Adrenal gland (tissue), 12 donors: Measurements from ENCODE around the gene GPR68. TPM values are rescaled to one million over a fixed set of nuclear protein-coding genes. Genes with fewer than 3 reads are reported as not detected.

ENCODE experiments used
- DNase-seq, 7 donors: peaks; one replicate each; pipeline ENCODE4 v3.0.0-alpha.2; 2019 to 2020
- H3K27ac ChIP-seq, 5 donors: fragments of 200-600 bp; sonication (generic) in 4 of 5; 1 replicate in 3 of 5; 2 replicates in 2 of 5; pipeline versions ENCODE4 v1.5.1 to v1.8.0; 2016 to 2020; ENCODE audit warnings: mild to moderate bottlenecking in 1 of 5
- H3K27me3 ChIP-seq: fragments of 200-600 bp; 2 replicates; pipeline ENCODE4 v1.8.0; 2021
- H3K36me3 ChIP-seq, 2 donors: fragments of 200-600 bp; replicated peaks in 1 of 2; 1 replicate in 1 of 2; 2 replicates in 1 of 2; pipeline versions ENCODE4 v1.5.1 to v1.8.0; 2018 to 2022
- H3K4me1 ChIP-seq, 2 donors: fragments of 200-600 bp; replicated peaks in 1 of 2; 1 replicate in 1 of 2; 2 replicates in 1 of 2; pipeline versions ENCODE4 v1.5.1 to v1.8.0; 2018 to 2021
- H3K4me3 ChIP-seq, 4 donors: fragments of 200-600 bp; sonication (generic) in 3 of 4; one replicate each; pipeline ENCODE4 v1.5.1; 2016 to 2018
- H3K9me3 ChIP-seq, 3 donors: fragments of 200-600 bp; sonication (generic) in 1 of 3; replicated peaks in 1 of 3; 1 replicate in 2 of 3; 2 replicates in 1 of 3; pipeline versions ENCODE4 v1.5.1 to v1.8.0; 2016 to 2021
- CTCF ChIP-seq, 6 experiments: fragments of 450-650 bp in 4 of 6; fragments of 200-600 bp in 2 of 6; sonication (generic) in 1 of 6; IDR thresholded peaks; 1 replicate in 5 of 6; 2 replicates in 1 of 6; pipeline versions ENCODE4 v1.5.1 to v1.8.0; 2016 to 2021; ENCODE audit warnings: antibody characterized with exemption in 6 of 6, mild to moderate bottlenecking in 2 of 6, moderate library complexity in 1 of 6
- POLR2A ChIP-seq, 2 donors: fragments of 450-650 bp; IDR thresholded peaks; one replicate each; pipeline ENCODE4 v1.6.1; 2017; ENCODE audit warnings: antibody characterized with exemption in 2 of 2, mild to moderate bottlenecking in 2 of 2, moderate library complexity in 1 of 2
- WGBS, 4 donors: extraction: QIAGEN DNeasy Blood & Tissue Kit in 2 of 4; methylation state at CpG; one replicate each; pipeline versions ENCODE4 v1.1.5 to v1.1.7; 2013 to 2017; 5-methylcytosine and 5-hydroxymethylcytosine counted together
- intact Hi-C, 2 donors: fragments of 100-400 bp; cut with DNase I; formaldehyde crosslinking; loops; one replicate each; pipeline versions ENCODE4 v1.14.1 to v1.15.0; 2022 to 2023
- polyA plus RNA-seq, 3 donors: library from polyadenylated mRNA; stranded (reverse); fragments of 200-250 nt in 2 of 3; fragments of 350-450 nt in 1 of 3; fragmentation: Illumina TruSeq in 1 of 3; extraction: RNeasy Lipid Tissue Mini Kit (QIAGEN cat#74804) in 1 of 3; gene quantifications; one replicate each; pipeline ENCODE4 v1.2.3, GENCODE V29; 2013 to 2014
- total RNA-seq, 9 donors: library from RNA; depleted of rRNA in 4 of 9; stranded (reverse); fragments of >200 nt in 4 of 9; fragments of 120-200 nt in 1 of 9; fragmentation: NEBNext Ultra II Directional in 1 of 9; extraction: Animal tissue kit (Norgen Biotek cat#: 25700) in 1 of 9; gene quantifications; one replicate each; pipeline versions ENCODE4 v1.1.0 to v1.2.4, GENCODE V29; 2013 to 2023
- donor health status: healthy with polysubstance abuse.
- donor health status: Bipolar disorder and iron deficiency.
- donor health status: DM: yes; HTN: yes; CAD: no.
- donor health status: DM: no; HTN: no; CAD: no.
- donor health status: DM: no; HTN: no; CAD: no.
- donor health status: DM: yes; HTN: yes; CAD: no.

Gene GPR68
- total and polyA plus RNA-seq, 12 donors = 0.28 to 4.5 (median 1.0) TPM; not detected in 1

- no peaks in the 10 kb centered on the region for H3K9me3 ChIP-seq
- no peaks in the 10 kb centered on the region for H3K27me3 ChIP-seq
- WGBS, 4 donors = 0 to 29% (median 3%) methylated on average over 4 to 95 of the region's 95 CpGs
- H3K4me3 ChIP-seq = peak overlapping the region in 2 of 4 donors; percentile 43 to 79
- peak in 1 of 2 donors; percentile 40 for TF ChIP-seq POLR2A (IDR thresholded peaks at IDR 0.05)
- no peak for TF ChIP-seq CTCF (IDR thresholded peaks at IDR 0.05)
- H3K4me1 ChIP-seq = peaks cover 6 to 24% of the 10 kb centered on the region in 2 donors
- peak overlapping the region in 1 of 5 donors; percentile 68 for H3K27ac ChIP-seq
- peak in 3 of 7 donors; percentile 26 to 55 (median 27) for DNase-seq
- no peaks in the 10 kb centered on the region for H3K36me3 ChIP-seq
- intact Hi-C loops = no loop called here
These were observed 8.6 kb upstream of the GPR68 start for GRCh38 chr14:91252871-91253794.

- no peak for TF ChIP-seq POLR2A (IDR thresholded peaks at IDR 0.05)
- TF ChIP-seq CTCF (IDR thresholded peaks at IDR 0.05) = no peak
- H3K36me3 ChIP-seq = no peaks in the 10 kb centered on the region
- no peaks in the 10 kb centered on the region for H3K27me3 ChIP-seq
- H3K4me1 ChIP-seq = peaks cover 6 to 17% of the 10 kb centered on the region in 2 donors
- no peak overlapping the region for H3K4me3 ChIP-seq
- intact Hi-C loops = no loop called here
- H3K9me3 ChIP-seq = no peaks in the 10 kb centered on the region
- DNase-seq = no peak
- H3K27ac ChIP-seq = no peak overlapping the region
- WGBS, 4 donors = 57 to 78% (median 74%) methylated on average over 2 to 5 of the region's 5 CpGs
These were observed 6.4 kb upstream of the GPR68 start for GRCh38 chr14:91250912-91251311.

- no peak overlapping the region for H3K4me3 ChIP-seq
- peak in 2 of 7 donors; percentile 35 to 85 for DNase-seq
- no peaks in the 10 kb centered on the region for H3K9me3 ChIP-seq
- WGBS, 4 donors = 62 to 75% (median 70%) methylated on average over 10 of the region's 10 CpGs
- peaks cover 6 to 17% of the 10 kb centered on the region in 2 donors for H3K4me1 ChIP-seq
- TF ChIP-seq POLR2A (IDR thresholded peaks at IDR 0.05) (no peak), CTCF (IDR thresholded peaks at IDR 0.05) (peak in 1 of 6 experiments; percentile 13)
- H3K27ac ChIP-seq = no peak overlapping the region
- intact Hi-C loops = no loop called here
- H3K27me3 ChIP-seq = no peaks in the 10 kb centered on the region
- no peaks in the 10 kb centered on the region for H3K36me3 ChIP-seq
These were observed 5.5 kb upstream of the GPR68 start for GRCh38 chr14:91249841-91250616.
